ENCODE measurements around the gene NEDD4L. TPM values are rescaled to one million over a fixed set of nuclear protein-coding genes. Genes with fewer than 3 reads are reported as not detected.

The NEDD4L gene
- total RNA-seq, 1 donor from 2014 or later, result 41.4 TPM

DNA sequence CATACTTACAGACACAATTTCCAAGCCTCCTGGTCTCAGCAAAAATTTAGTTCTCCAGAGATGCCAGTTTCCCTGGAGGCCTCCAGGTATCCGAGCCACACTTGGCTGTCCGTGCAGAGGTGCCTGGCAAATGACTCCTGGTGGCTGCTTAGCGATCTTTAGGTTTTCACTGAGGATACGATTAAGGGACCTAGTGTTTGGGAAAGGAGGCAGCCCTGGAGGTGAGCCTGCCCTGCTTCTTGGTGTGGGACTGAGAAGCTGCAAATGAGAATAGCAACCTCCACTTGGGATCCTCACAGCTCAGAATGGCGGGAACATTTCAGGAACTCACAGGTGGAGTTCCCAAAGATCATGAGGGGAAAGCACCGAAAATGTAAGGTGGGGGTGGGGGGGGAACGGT is 367.3 kb downstream of the NEDD4L start:
- Mint-ChIP-seq H3K27ac (ENCODE audit: unreplicated experiment) (no peak overlapping the region), H3K9me3 (no peaks in the 10 kb centered on the region), H3K4me1 (peaks cover 4% of the 10 kb centered on the region), H3K36me3 (ENCODE audit: low read depth) (no peaks in the 10 kb centered on the region), H3K27me3 (ENCODE audit: low read depth) (no peaks in the 10 kb centered on the region), H3K4me3 (no peak overlapping the region)
- no peak for TF ChIP-seq CTCF (conservative IDR thresholded peaks at IDR 0.05)
- no peak for DNase-seq (ENCODE audit: low read depth, low spot score)

DNA sequence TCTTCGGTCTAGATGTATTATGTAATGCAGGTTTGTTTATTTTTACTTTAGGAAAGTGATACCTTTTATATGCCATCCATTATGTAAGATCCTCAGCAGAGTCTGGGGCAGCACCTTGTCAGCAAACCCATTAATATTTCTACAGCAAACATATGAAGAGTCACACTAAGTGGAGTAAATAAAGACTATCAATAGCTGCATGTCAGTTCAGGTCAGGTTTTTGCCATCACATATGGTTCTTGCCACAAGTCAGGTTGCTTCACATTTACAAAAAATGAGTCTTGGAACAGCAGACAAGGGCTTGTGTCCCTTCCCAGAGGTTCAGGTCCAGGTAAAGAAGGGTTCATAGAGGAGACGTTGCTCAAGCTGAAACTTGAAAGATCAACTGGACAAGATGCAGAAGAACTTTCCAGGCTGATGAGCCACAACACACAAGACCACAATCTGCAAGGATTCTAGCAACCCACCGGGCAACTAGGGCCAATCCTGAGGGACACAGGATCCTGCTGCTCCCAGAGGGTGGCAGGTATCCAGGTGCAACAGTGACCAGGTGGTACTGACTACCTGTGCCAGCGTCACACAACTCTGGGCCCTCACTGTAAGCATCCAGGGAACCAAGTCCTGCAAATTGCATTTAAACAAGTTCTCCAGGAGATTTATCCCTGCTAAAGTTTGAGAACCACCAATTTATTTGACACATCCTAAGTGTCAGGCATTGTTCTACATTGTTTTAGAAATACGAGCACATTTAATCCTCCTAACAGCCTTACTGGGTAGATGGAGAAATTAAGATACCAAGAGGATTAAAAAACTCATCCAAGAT is 369.0 kb downstream of the NEDD4L start:
- Mint-ChIP-seq H3K4me3 (no peak overlapping the region), H3K36me3 (ENCODE audit: low read depth) (no peaks in the 10 kb centered on the region), H3K4me1 (no peaks in the 10 kb centered on the region), H3K27me3 (ENCODE audit: low read depth) (no peaks in the 10 kb centered on the region), H3K9me3 (no peaks in the 10 kb centered on the region), H3K27ac (ENCODE audit: unreplicated experiment) (no peak overlapping the region)
- TF ChIP-seq CTCF (conservative IDR thresholded peaks at IDR 0.05), result no peak
- no peak for DNase-seq (ENCODE audit: low read depth, low spot score)

DNA sequence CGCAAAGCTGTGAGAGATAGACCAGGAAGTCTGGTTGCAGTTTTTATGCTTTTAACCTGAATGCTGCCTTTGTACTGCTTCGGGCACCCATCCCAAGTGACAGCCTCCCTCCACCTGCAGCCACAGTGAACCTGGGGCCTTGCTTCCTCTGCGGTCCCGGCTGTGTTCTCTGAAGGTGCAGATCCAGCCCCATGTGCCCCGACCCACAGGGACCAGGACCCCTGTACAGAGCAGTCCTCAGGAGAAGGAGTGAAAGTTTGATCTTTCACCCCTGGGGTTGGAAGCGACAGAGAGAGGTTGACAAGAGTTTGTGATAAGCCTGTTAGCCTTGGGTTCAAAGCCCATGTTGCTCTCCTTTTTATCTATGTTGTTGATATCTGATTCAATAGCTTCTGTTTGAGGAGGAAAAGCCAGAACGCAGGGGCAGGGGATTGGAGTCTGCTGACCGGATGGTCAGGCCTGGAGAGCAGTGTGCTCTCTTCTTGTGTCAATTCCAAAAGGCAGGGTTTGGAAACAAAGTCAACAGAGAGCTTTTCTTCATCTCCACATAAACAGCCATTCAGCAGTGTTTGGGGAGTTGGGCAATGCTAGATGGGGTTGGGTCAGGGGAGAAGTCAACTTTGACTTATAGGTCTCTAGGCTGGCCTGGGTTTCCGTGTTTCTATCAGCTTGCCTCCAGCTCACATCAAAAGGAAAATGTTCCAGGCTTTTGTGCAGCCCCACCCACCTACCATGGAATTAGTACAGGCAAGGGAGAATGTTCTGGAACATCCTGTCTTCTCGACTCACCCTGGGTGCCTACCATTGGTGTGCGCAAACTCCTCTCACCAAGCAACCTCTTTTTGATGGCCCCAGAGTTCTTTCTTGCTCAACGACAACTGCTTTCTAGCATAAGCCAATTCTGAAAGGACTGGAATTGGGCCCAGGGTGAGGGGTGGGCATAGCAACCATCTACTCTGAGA is 369.9 kb downstream of the NEDD4L start:
- Mint-ChIP-seq H3K27ac (ENCODE audit: unreplicated experiment) (no peak overlapping the region), H3K4me1 (no peaks in the 10 kb centered on the region), H3K9me3 (no peaks in the 10 kb centered on the region), H3K27me3 (ENCODE audit: low read depth) (no peaks in the 10 kb centered on the region), H3K4me3 (no peak overlapping the region), H3K36me3 (ENCODE audit: low read depth) (no peaks in the 10 kb centered on the region)
- DNase-seq (ENCODE audit: low read depth, low spot score), result no peak
- TF ChIP-seq CTCF (conservative IDR thresholded peaks at IDR 0.05), result no peak

DNA sequence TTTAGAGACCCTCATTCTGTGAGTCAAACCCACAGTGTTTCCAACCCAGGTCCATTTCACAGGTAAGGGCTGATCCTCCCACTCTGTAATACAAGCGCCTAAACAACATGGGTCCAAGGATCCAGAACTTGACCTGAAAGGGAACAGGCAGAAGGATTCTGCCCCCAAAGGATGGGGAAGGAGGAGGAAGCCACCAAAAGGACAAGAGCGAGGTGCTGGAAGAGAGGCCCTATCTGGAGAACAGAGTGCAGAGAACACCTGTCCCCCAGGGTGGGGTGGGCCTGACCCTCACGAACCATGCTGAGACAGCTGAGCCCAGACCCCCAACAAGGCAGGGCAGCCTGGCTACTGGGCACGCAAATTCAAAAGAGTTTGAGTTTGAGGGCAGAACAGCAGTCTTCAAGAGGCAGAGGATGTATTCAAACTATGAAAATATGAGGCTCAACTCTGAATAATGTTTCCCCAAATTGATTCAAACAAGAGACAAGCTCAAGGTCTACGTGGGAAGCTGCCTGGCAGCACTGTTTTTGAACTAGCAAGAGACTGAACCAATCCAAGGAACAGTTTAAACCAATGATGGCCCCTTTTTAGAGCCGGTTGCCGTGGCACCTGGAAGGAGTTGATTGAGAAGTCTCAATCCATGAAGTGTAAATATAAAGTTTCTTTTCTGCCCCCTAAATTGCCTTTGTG is 372.1 kb downstream of the NEDD4L start:
- H3K27ac Mint-ChIP-seq (ENCODE audit: unreplicated experiment), result no peak overlapping the region
- no peak for TF ChIP-seq CTCF (conservative IDR thresholded peaks at IDR 0.05)
- H3K36me3 Mint-ChIP-seq (ENCODE audit: low read depth), result no peaks in the 10 kb centered on the region

More for the DNA sequence above, 372.1 kb downstream of the NEDD4L start:
- no peaks in the 10 kb centered on the region for H3K4me1 Mint-ChIP-seq
- H3K27me3 Mint-ChIP-seq (ENCODE audit: low read depth), result no peaks in the 10 kb centered on the region
- H3K4me3 Mint-ChIP-seq, result no peak overlapping the region
- no peak for DNase-seq (ENCODE audit: low read depth, low spot score)
- peaks cover 9% of the 10 kb centered on the region for H3K9me3 Mint-ChIP-seq
